Breast epithelium (tissue), 4 donors: ENCODE results near the gene BNIP1. TPM values are rescaled to one million over a fixed set of nuclear protein-coding genes. Genes with fewer than 3 reads are reported as not detected.
"Not testable (repeated sequence)": the region's sequence is repeated elsewhere in the genome, so short reads cannot be mapped to it uniquely, and the experiment has no call there.

Experiments
- DNase-seq, 2 donors: peaks; one replicate each; pipeline ENCODE4 v3.0.0-alpha.2; 2019; ENCODE audit warnings: low spot score in 2 of 2
- H3K27ac ChIP-seq, 2 donors: fragments of 200-600 bp; sonication (generic) in 1 of 2; one replicate each; pipeline ENCODE4 v1.5.1; 2016 to 2019; ENCODE audit warnings: mild to moderate bottlenecking in 1 of 2
- H3K27me3 ChIP-seq, 2 donors: fragments of 200-600 bp; sonication (generic) in 1 of 2; one replicate each; pipeline versions ENCODE4 v1.5.1 to v1.6.0; 2017 to 2019; ENCODE audit warnings: control low read depth in 1 of 2, mild to moderate bottlenecking in 1 of 2
- H3K36me3 ChIP-seq: fragments of 200-600 bp; one replicate; pipeline ENCODE4 v1.5.1; 2019
- H3K4me1 ChIP-seq, 2 donors: fragments of 200-600 bp; sonication (generic); one replicate each; pipeline ENCODE4 v1.5.1; 2016 to 2019; ENCODE audit warnings: control low read depth in 1 of 2
- H3K4me3 ChIP-seq, 3 donors: fragments of 200-600 bp; sonication (generic); 1 replicate in 2 of 3; 2 replicates in 1 of 3; pipeline ENCODE4 v1.5.1; 2016 to 2019; ENCODE audit warnings: mild to moderate bottlenecking in 3 of 3, moderate library complexity in 2 of 3
- H3K9me3 ChIP-seq, 2 donors: fragments of 200-600 bp; sonication (generic) in 1 of 2; one replicate each; pipeline ENCODE4 v1.5.1; 2016 to 2019; ENCODE audit warnings: control low read depth in 1 of 2
- POLR2A ChIP-seq: fragments of 450-650 bp; IDR thresholded peaks from one replicate; pipeline ENCODE4 v1.6.1; 2016; ENCODE audit warnings: antibody characterized with exemption, mild to moderate bottlenecking, moderate library complexity
- POLR2AphosphoS5 ChIP-seq, 3 donors: sonication (generic); formaldehyde crosslinking; IDR thresholded peaks; one replicate each; pipeline ENCODE4 v1.6.1; 2017; ENCODE audit warnings: antibody characterized with exemption in 3 of 3
- intact Hi-C: fragments of 100-400 bp; cut with DNase I; formaldehyde crosslinking; loops from one replicate; pipeline ENCODE4 v1.15.1; 2023; ENCODE audit warnings: low total_unique reads
- total RNA-seq, 3 donors: library from RNA; depleted of rRNA; stranded (reverse); fragments of >200 nt; gene quantifications; one replicate each; pipeline ENCODE4 v1.1.0, GENCODE V29; 2016
- TF ChIP-seq, protein P1 (sequence below), 3 donors: fragments of 450-650 bp; IDR thresholded peaks; one replicate each; pipeline ENCODE4 v1.5.1; 2016 to 2017; ENCODE audit warnings: antibody characterized with exemption in 3 of 3, mild to moderate bottlenecking in 3 of 3, moderate library complexity in 3 of 3

The BNIP1 gene
- total RNA-seq, 3 donors from 2014 or later, result 11.1 to 12.9 (median 11.7) TPM

DNA sequence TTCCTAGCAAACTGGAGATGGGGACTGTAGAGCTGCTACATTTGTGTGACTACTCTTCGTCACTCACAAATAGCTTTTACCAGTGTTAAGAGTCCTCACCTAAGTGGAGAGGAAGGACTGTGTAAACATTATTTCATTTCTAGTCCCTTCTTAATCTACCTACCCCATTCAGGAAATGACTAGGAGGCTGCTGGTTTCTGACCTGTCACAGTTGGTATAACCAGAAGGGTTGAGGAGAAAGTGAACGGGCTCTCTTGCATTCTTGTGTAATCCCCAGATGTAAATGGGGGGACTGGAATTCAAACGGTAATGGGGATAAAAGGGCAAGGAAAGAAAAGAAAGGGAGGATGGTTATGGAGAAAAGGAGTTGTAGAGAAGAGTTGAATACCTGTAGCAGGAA is 35.4 kb upstream of the BNIP1 start:
- DNase-seq, result no peak
- H3K36me3 ChIP-seq, result peaks cover 4% of the 10 kb centered on the region
- H3K4me1 ChIP-seq, result no peaks in the 10 kb centered on the region
- TF ChIP-seq POLR2A (no peak), POLR2AphosphoS5 (IDR thresholded peaks at IDR 0.05) (no peak)
- TF ChIP-seq, protein P1, sequence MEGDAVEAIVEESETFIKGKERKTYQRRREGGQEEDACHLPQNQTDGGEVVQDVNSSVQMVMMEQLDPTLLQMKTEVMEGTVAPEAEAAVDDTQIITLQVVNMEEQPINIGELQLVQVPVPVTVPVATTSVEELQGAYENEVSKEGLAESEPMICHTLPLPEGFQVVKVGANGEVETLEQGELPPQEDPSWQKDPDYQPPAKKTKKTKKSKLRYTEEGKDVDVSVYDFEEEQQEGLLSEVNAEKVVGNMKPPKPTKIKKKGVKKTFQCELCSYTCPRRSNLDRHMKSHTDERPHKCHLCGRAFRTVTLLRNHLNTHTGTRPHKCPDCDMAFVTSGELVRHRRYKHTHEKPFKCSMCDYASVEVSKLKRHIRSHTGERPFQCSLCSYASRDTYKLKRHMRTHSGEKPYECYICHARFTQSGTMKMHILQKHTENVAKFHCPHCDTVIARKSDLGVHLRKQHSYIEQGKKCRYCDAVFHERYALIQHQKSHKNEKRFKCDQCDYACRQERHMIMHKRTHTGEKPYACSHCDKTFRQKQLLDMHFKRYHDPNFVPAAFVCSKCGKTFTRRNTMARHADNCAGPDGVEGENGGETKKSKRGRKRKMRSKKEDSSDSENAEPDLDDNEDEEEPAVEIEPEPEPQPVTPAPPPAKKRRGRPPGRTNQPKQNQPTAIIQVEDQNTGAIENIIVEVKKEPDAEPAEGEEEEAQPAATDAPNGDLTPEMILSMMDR (IDR thresholded peaks at IDR 0.05), result no peak
- no peaks in the 10 kb centered on the region for H3K27me3 ChIP-seq
- H3K27ac ChIP-seq, result no peak overlapping the region
- no peak overlapping the region for H3K4me3 ChIP-seq
- no peaks in the 10 kb centered on the region for H3K9me3 ChIP-seq
- intact Hi-C loops, result no loop called here

DNA sequence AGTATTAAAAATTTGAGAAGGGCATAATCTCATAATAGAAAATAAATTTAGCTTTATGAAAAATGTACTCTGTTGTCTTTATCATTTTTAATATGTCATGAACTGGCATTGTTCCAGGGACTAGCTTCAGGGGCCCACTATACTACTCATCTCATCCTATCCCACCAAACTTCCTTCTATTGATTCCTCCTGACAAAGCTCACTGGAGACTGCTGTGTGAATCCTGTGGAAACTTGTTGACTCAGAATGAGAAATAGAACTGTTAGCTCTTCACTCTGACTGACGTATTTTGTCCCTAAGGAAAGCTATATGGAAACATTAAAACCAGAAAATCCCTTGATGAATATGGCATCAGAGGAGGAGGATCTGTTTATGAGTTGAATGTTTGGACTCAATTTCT is 29.8 kb upstream of the BNIP1 start:
- intact Hi-C loops, result no loop called here
- H3K4me1 ChIP-seq, result no peaks in the 10 kb centered on the region
- DNase-seq, result no peak
- TF ChIP-seq, protein P1 (IDR thresholded peaks at IDR 0.05), result no peak
- no peaks in the 10 kb centered on the region for H3K27me3 ChIP-seq
- peaks cover 14% of the 10 kb centered on the region for H3K36me3 ChIP-seq
- peaks cover 0 to 9% of the 10 kb centered on the region in 2 donors for H3K9me3 ChIP-seq
- H3K27ac ChIP-seq, result no peak overlapping the region
- H3K4me3 ChIP-seq, result no peak overlapping the region

DNA sequence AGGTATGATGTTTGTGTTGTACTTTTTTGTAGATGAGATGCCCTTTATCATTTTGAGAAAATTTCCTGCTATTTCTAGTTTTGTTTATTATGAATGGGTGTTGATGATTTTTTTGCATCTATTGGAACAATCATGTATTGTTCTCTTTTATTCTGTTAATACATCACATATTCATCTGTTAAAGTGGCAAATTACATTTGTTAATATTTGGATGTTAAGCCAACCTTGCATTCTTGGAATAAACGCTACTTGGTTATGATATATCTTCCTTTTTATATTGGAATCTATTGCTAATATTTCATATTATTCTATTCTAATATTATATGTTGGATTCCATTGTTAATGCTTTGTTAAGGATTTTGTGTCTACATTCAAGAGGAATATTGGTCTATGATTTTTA is 24.6 kb upstream of the BNIP1 start:
- H3K36me3 ChIP-seq, result peaks cover 18% of the 10 kb centered on the region
- intact Hi-C loops, result no loop called here
- H3K27ac ChIP-seq, result no peak overlapping the region
- H3K4me1 ChIP-seq, result no peaks in the 10 kb centered on the region
- no peaks in the 10 kb centered on the region for H3K27me3 ChIP-seq
- no peak for DNase-seq
- H3K9me3 ChIP-seq, result peaks cover 0 to 17% of the 10 kb centered on the region in 2 donors
- no peak overlapping the region for H3K4me3 ChIP-seq
- TF ChIP-seq POLR2A (no peak), POLR2AphosphoS5 (IDR thresholded peaks at IDR 0.05) (no peak)

DNA sequence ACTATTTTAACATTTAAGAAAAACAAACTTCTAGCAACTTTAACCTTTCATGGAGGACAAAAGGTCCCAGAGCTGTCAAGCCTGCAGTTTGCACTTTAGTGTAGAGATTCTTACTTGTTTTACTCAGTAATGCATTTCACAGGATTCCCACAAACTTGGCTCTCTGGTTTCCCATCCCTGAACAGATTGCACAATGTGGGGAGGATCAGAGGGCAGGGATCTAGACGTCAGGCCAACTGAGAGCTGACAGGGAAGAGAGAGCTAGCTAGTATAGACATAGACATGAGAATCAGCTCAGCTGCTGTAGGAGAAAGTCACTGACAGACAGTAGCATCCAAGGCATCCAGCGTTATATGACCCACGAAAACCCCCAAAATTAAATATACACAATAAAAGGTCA is 20.9 kb upstream of the BNIP1 start:
- H3K27ac ChIP-seq, result no peak overlapping the region
- peaks cover 0 to 17% of the 10 kb centered on the region in 2 donors for H3K9me3 ChIP-seq
- H3K4me3 ChIP-seq, result no peak overlapping the region
- no peaks in the 10 kb centered on the region for H3K27me3 ChIP-seq
- no peaks in the 10 kb centered on the region for H3K4me1 ChIP-seq
- H3K36me3 ChIP-seq, result peaks cover 12% of the 10 kb centered on the region
- TF ChIP-seq POLR2AphosphoS5 (IDR thresholded peaks at IDR 0.05) (no peak), POLR2A (no peak)
- TF ChIP-seq, protein P1 (IDR thresholded peaks at IDR 0.05), result no peak
- intact Hi-C loops, result no loop called here
- DNase-seq, result no peak

DNA sequence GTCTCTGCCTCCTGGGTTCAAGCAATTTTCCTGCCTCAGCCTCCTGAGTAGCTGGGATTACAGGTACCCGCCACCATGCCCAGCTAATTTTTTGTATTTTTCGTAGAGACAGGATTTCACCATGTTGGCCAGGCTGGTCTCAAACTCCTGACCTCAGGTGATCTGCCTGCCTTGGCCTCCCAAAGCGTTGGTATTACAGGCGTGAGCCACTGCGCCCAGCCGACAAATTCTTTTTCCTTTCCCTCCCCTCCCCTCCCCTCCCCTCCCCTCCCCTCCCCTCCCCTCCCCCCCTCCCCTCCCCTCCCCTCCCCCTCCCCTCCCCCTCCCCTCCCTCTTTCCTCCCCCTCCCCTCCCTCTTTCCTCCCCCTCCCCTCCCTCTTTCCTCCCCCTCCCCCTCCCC is 12.2 kb upstream of the BNIP1 start:
- H3K36me3 ChIP-seq, intact Hi-C loops: not testable (repeated sequence)

DNA sequence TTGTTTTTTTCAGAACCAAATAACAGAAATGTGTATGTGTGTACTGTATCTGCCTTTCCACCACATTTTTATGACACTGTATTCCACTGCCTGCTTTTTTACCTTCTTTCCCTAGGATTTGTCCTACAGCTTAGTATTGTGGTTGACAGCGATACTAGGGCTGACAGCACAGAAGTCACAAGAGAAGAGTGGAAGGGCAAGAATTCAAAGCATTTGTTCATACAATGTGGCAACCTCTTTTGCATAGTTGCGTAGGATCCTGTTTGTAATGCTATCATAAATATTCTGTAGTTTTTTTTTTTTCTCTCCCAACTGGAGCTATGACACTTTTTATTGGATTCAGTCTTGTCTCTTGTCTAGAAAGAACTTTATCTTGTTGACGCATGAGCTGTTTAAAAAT is 5.6 kb upstream of the BNIP1 start:
- H3K4me1 ChIP-seq, result no peaks in the 10 kb centered on the region

More for the DNA sequence above, 12.2 kb upstream of the BNIP1 start:
- H3K9me3 ChIP-seq, H3K4me3 ChIP-seq, H3K4me1 ChIP-seq, DNase-seq, H3K27ac ChIP-seq, H3K27me3 ChIP-seq: not testable (repeated sequence)

More for the DNA sequence above, 5.6 kb upstream of the BNIP1 start:
- peaks cover 2% of the 10 kb centered on the region for H3K36me3 ChIP-seq
- DNase-seq, result no peak
- H3K27me3 ChIP-seq, result no peaks in the 10 kb centered on the region
- no peak overlapping the region for H3K4me3 ChIP-seq
- intact Hi-C loops, result no loop called here
- H3K27ac ChIP-seq, result no peak overlapping the region
- TF ChIP-seq, protein P1 (IDR thresholded peaks at IDR 0.05), result no peak
- TF ChIP-seq POLR2A (no peak), POLR2AphosphoS5 (IDR thresholded peaks at IDR 0.05) (no peak)
- H3K9me3 ChIP-seq, result no peaks in the 10 kb centered on the region
